ENCODE measurements around the gene FBLN1.

The FBLN1 gene

GRCh38 chr22:45582955-45583320 lies 80.3 kb downstream of the FBLN1 start:
- no peaks in the 10 kb centered on the region for H3K27me3 ChIP-seq (ENCODE audit: low read length)
- no peak overlapping the region for H2AFZ ChIP-seq (ENCODE audit: low read depth, low read length, severe bottlenecking)
- no peaks in the 10 kb centered on the region for H3F3A ChIP-seq (ENCODE audit: insufficient read depth)
- TF ChIP-seq EZH2phosphoT487 (conservative IDR thresholded peaks at IDR 0.05; ENCODE audit: low read length) (no peak), CTCF (IDR thresholded peaks at IDR 0.05; ENCODE audit: insufficient read depth, low read length, poor library complexity, severe bottlenecking) (no peak)
- H3K9ac ChIP-seq (ENCODE audit: low read length), result no peak overlapping the region
- no peaks in the 10 kb centered on the region for H3K36me3 ChIP-seq (ENCODE audit: low read length)
- H3K4me3 ChIP-seq (ENCODE audit: insufficient read depth, low read length, poor library complexity, severe bottlenecking), result no peak overlapping the region
- H3K9me2 ChIP-seq (replicated peaks; ENCODE audit: insufficient read depth, low read length), result no peaks in the 10 kb centered on the region
- no peaks in the 10 kb centered on the region for H4K20me1 ChIP-seq (ENCODE audit: low read depth, low read length)
- no peaks in the 10 kb centered on the region for H3K9me3 ChIP-seq (ENCODE audit: insufficient read depth, low read length)
- no peak overlapping the region for H3K27ac ChIP-seq (ENCODE audit: low read depth, low read length)
- H3K79me2 ChIP-seq (ENCODE audit: insufficient read depth, low read length), result no peaks in the 10 kb centered on the region
- H3K4me2 ChIP-seq (ENCODE audit: low read depth, low read length, poor library complexity, severe bottlenecking), result no peak overlapping the region

DNA sequence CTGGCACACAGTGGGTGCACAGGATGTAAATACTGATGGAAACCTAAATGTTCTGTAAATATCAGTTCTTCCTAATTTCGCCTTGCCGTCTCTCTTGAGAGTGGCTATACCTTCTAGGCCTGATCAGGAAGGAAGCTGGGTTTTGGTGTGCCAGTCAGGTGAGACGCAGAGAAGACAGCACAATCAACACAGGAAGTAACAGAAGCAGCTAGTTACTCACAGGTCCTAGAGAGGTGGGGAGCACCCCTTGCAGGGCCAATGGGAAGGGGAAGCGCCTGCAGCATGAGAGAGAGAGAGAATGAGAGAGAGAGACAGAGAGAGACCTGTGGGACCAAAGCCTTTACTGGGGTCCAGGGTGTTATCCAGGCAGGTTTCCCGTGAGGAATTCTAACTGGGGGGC lies 80.8 kb downstream of the FBLN1 start:
- TF ChIP-seq EZH2phosphoT487 (conservative IDR thresholded peaks at IDR 0.05; ENCODE audit: low read length) (no peak), CTCF (IDR thresholded peaks at IDR 0.05; ENCODE audit: insufficient read depth, low read length, poor library complexity, severe bottlenecking) (no peak)
- Histone ChIP-seq H3K9ac (ENCODE audit: low read length) (no peak overlapping the region), H3K27me3 (ENCODE audit: low read length) (no peaks in the 10 kb centered on the region), H3F3A (ENCODE audit: insufficient read depth) (no peaks in the 10 kb centered on the region), H4K20me1 (ENCODE audit: low read depth, low read length) (no peaks in the 10 kb centered on the region), H2AFZ (ENCODE audit: low read depth, low read length, severe bottlenecking) (no peak overlapping the region), H3K27ac (ENCODE audit: low read depth, low read length) (no peak overlapping the region), H3K79me2 (ENCODE audit: insufficient read depth, low read length) (no peaks in the 10 kb centered on the region), H3K36me3 (ENCODE audit: low read length) (no peaks in the 10 kb centered on the region), H3K4me2 (ENCODE audit: low read depth, low read length, poor library complexity, severe bottlenecking) (no peak overlapping the region), H3K9me3 (ENCODE audit: insufficient read depth, low read length) (no peaks in the 10 kb centered on the region), H3K4me3 (ENCODE audit: insufficient read depth, low read length, poor library complexity, severe bottlenecking) (no peak overlapping the region), H3K9me2 (replicated peaks; ENCODE audit: insufficient read depth, low read length) (no peaks in the 10 kb centered on the region)

DNA sequence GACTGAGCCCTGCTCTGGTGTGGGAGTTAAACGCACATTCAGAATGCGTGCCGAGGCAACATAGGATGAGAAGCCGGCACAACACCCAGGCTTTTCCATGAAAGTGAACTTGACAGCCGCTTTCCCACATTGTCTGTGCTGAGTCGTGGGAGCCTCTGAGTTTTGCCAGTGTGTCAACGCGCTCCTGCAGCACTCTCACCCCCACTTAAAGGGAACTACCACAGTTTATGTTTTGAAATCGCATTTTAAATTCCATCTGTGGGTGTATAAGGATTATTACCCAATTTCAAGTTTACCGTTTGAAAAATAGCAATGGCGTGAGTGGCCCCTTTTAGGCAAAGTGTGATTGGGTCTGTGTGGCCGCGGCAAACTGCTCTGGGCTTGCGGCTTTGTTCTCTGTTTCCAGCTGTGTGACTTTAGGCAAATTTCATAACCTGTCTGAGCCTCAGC lies 81.5 kb downstream of the FBLN1 start:
- no peak overlapping the region for H3K4me3 ChIP-seq (ENCODE audit: insufficient read depth, low read length, poor library complexity, severe bottlenecking)
- H3F3A ChIP-seq (ENCODE audit: insufficient read depth), result no peaks in the 10 kb centered on the region
- H3K79me2 ChIP-seq (ENCODE audit: insufficient read depth, low read length), result no peaks in the 10 kb centered on the region
- no peak for TF ChIP-seq EZH2phosphoT487 (conservative IDR thresholded peaks at IDR 0.05; ENCODE audit: low read length)
- TF ChIP-seq CTCF (IDR thresholded peaks at IDR 0.05; ENCODE audit: insufficient read depth, low read length, poor library complexity, severe bottlenecking), result no peak
- no peaks in the 10 kb centered on the region for H3K9me3 ChIP-seq (ENCODE audit: insufficient read depth, low read length)
- H3K27ac ChIP-seq (ENCODE audit: low read depth, low read length), result no peak overlapping the region
- H2AFZ ChIP-seq (ENCODE audit: low read depth, low read length, severe bottlenecking), result no peak overlapping the region
- no peaks in the 10 kb centered on the region for H3K9me2 ChIP-seq (replicated peaks; ENCODE audit: insufficient read depth, low read length)
- no peaks in the 10 kb centered on the region for H3K27me3 ChIP-seq (ENCODE audit: low read length)
- H3K9ac ChIP-seq (ENCODE audit: low read length), result no peak overlapping the region
- no peaks in the 10 kb centered on the region for H3K36me3 ChIP-seq (ENCODE audit: low read length)
- no peaks in the 10 kb centered on the region for H4K20me1 ChIP-seq (ENCODE audit: low read depth, low read length)
- H3K4me2 ChIP-seq (ENCODE audit: low read depth, low read length, poor library complexity, severe bottlenecking), result no peak overlapping the region
